Measurements from ENCODE around the gene SYS1. TPM values are rescaled to one million over a fixed set of nuclear protein-coding genes. Genes with fewer than 3 reads are reported as not detected.

The SYS1 gene
- total RNA-seq, 1 donor from 2014 or later: 29.2 TPM

DNA sequence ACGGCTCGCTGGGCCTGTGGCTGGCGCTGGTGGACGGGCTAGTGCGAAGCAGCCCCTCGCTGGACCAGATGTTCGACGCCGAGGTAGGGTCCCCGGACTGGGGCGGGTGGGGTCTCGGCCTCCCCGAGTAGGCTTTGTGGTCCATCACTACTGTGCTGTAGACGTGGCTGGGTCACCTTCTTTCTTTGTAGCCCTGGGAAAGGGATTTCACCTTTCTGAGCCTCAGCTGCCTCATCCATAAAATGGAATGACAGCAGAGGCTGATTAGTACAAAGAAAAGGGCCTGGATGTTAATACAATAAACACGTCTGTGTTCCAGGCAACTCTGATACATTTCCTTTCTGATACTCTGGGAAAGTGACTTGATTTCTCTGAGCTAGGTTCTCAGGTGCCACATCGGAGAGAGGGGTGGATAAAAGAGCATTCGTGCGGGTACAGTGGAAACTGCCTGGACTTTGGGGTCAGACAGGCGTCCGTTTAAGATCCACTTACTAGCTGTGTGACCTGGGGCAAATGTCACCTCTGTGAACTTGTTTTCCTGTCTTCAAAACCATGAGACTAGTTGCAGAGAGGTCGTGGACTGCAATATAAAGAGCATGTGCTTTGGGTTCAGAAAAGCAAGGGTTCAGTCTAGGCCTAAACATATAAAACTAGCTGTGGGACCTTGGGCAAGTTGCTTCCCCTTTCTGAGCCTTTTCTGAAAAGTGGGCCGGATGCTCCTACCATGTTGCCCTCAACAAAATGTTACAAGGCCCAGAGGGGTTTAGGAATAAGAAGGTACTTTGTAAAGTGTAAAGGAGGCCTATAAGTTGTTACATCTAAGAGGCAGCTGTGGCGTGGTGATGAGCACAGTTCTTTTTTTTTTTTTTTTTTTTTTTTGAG, 896 bp downstream of the SYS1 start:
- Mint-ChIP-seq H3K4me1 (ENCODE audit: unreplicated experiment) (peaks cover 25% of the 10 kb centered on the region), H3K27ac (peak overlapping the region; percentile 97), H3K4me3 (peak overlapping the region; percentile 97), H3K36me3 (peaks cover 11% of the 10 kb centered on the region), H3K27me3 (no peaks in the 10 kb centered on the region), H3K9me3 (no peaks in the 10 kb centered on the region)
- DNase-seq (ENCODE audit: extremely low spot score, unreplicated experiment): no peak
- TF ChIP-seq, protein P1, sequence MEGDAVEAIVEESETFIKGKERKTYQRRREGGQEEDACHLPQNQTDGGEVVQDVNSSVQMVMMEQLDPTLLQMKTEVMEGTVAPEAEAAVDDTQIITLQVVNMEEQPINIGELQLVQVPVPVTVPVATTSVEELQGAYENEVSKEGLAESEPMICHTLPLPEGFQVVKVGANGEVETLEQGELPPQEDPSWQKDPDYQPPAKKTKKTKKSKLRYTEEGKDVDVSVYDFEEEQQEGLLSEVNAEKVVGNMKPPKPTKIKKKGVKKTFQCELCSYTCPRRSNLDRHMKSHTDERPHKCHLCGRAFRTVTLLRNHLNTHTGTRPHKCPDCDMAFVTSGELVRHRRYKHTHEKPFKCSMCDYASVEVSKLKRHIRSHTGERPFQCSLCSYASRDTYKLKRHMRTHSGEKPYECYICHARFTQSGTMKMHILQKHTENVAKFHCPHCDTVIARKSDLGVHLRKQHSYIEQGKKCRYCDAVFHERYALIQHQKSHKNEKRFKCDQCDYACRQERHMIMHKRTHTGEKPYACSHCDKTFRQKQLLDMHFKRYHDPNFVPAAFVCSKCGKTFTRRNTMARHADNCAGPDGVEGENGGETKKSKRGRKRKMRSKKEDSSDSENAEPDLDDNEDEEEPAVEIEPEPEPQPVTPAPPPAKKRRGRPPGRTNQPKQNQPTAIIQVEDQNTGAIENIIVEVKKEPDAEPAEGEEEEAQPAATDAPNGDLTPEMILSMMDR (conservative IDR thresholded peaks at IDR 0.05): no peak

DNA sequence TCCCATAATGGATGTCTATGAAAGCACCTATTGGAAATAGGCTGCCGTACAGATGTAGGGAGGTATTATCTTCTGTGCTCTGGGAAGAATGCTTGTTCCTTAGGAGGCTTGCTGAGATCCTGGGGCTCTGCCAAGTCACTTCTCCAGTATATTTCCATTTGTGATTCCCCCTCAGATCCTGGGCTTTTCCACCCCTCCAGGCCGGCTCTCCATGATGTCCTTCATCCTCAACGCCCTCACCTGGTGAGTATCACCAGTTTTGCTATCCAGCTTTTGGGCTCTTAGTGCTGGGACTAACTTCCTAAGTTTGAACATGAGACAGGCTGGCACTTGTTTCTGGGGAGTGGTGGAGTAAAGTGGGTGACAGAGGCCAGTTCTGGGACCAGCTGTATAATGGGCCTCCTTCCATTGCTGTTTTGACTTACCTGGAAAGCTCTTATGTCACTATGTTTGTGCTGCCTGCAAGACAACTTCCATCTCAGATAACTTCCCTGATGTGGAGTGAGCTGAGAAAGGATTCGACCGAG, 2.6 kb downstream of the SYS1 start:
- H3K4me1 Mint-ChIP-seq (ENCODE audit: unreplicated experiment): peaks cover 22% of the 10 kb centered on the region
- TF ChIP-seq, protein P1 (conservative IDR thresholded peaks at IDR 0.05): no peak
- H3K4me3 Mint-ChIP-seq: peak overlapping the region; percentile 68
- no peaks in the 10 kb centered on the region for H3K9me3 Mint-ChIP-seq
- no peak for DNase-seq (ENCODE audit: extremely low spot score, unreplicated experiment)
- H3K27ac Mint-ChIP-seq: peak overlapping the region; percentile 21
- H3K27me3 Mint-ChIP-seq: no peaks in the 10 kb centered on the region
- H3K36me3 Mint-ChIP-seq: peaks cover 11% of the 10 kb centered on the region

DNA sequence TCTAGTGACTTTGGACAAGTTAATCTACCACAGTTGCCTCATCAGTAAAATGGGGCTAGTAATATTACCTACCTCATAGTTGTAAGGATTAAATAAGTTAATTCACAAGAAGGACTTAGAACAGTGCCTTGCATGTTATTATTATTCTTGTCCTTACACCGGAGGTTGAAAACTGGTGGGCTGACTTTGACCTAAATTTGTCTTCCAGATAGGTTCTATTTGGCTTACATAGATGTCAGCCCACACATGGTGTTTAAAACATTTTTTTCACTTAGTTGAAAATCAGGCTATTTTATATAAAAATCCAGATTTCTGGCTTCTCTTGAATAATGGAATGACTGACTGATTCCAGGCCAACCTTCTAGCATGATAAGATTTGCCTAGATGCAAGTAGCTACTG, 3.2 kb downstream of the SYS1 start:
- H3K9me3 Mint-ChIP-seq: no peaks in the 10 kb centered on the region
- no peak for DNase-seq (ENCODE audit: extremely low spot score, unreplicated experiment)
- peaks cover 22% of the 10 kb centered on the region for H3K4me1 Mint-ChIP-seq (ENCODE audit: unreplicated experiment)
- no peaks in the 10 kb centered on the region for H3K27me3 Mint-ChIP-seq
- TF ChIP-seq, protein P1 (conservative IDR thresholded peaks at IDR 0.05): no peak
- no peak overlapping the region for H3K27ac Mint-ChIP-seq
- peaks cover 11% of the 10 kb centered on the region for H3K36me3 Mint-ChIP-seq
- no peak overlapping the region for H3K4me3 Mint-ChIP-seq

DNA sequence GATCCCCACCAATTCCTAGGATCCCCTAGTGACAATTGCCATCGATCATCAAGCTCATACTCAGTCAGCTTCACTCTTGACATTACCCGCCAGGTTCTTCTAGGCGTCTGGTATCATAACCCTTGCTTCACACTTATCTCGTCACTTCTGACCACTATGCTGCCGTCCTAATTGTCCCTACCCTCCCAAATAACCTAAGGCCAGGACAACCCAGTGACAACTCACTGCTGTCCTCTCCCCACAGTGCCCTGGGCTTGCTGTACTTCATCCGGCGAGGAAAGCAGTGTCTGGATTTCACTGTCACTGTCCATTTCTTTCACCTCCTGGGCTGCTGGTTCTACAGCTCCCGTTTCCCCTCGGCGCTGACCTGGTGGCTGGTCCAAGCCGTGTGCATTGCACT, 3.7 kb downstream of the SYS1 start:
- TF ChIP-seq, protein P1 (conservative IDR thresholded peaks at IDR 0.05): no peak
- Mint-ChIP-seq H3K27ac (no peak overlapping the region), H3K36me3 (peaks cover 13% of the 10 kb centered on the region), H3K4me1 (ENCODE audit: unreplicated experiment) (peaks cover 22% of the 10 kb centered on the region), H3K4me3 (no peak overlapping the region), H3K9me3 (no peaks in the 10 kb centered on the region), H3K27me3 (no peaks in the 10 kb centered on the region)
- no peak for DNase-seq (ENCODE audit: extremely low spot score, unreplicated experiment)

DNA sequence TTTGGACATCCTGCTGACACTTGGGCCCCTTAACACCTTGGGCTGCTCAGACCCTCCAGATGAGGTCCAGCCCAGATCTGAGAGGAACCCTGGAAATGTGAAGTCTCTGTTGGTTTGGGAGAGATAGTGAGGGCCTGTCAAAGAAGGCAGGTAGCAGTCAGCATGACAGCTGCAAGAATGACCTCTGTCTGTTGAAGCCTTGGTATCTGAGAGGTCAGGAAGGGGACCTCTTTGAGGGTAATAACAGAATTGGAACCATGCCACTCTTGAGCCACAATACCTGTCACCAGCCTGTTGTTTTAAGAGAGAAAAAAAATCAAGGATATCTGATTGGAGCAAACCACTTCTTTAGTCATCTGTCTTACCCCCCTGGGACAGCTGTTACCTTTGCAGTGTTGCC, 4.2 kb downstream of the SYS1 start:
- TF ChIP-seq, protein P1 (conservative IDR thresholded peaks at IDR 0.05): no peak
- Mint-ChIP-seq H3K4me3 (no peak overlapping the region), H3K4me1 (ENCODE audit: unreplicated experiment) (peaks cover 22% of the 10 kb centered on the region), H3K36me3 (peaks cover 15% of the 10 kb centered on the region), H3K9me3 (no peaks in the 10 kb centered on the region), H3K27ac (no peak overlapping the region), H3K27me3 (no peaks in the 10 kb centered on the region)
- no peak for DNase-seq (ENCODE audit: extremely low spot score, unreplicated experiment)
